Sciatic nerve (tissue), 2 donors: ENCODE data around the gene FAM181A. TPM values are rescaled to one million over a fixed set of nuclear protein-coding genes. Genes with fewer than 3 reads are reported as not detected.
A peak's percentile ranks its signal among the peaks of the same experiment; 100 is the strongest.

ENCODE experiments used
- ATAC-seq: fragments of 200-7000 bp; cut with Tn5 transposase; one replicate; pipeline ENCODE4 v1.9.1; 2020; ENCODE audit warnings: mild to moderate bottlenecking, moderate library complexity
- DNase-seq: peaks from one replicate; pipeline ENCODE4 v3.0.0-alpha.2; 2020; ENCODE audit warnings: low spot score
- intact Hi-C: fragments of 100-400 bp; cut with DNase I; formaldehyde crosslinking; loops from one replicate; pipeline ENCODE4 v1.14.2; 2022
- microRNA-seq: library from miRNA; unstranded; fragments of <30 nt; microRNA quantifications from one replicate; pipeline ENCODE4 v1.2.0, GENCODE V29; 2020
- total RNA-seq: library from RNA; stranded (reverse); fragmentation: NEBNext Ultra II Directional; extraction: Animal tissue kit (Norgen Biotek cat#: 25700); gene quantifications from one replicate; pipeline ENCODE4 v1.2.1, GENCODE V29; 2021
- donor health status: DM: no; HTN: no; CAD: no.
- donor health status: DM: no; HTN: no; CAD: no.

The FAM181A gene
- total RNA-seq, 1 donor from 2014 or later = not detected

DNA sequence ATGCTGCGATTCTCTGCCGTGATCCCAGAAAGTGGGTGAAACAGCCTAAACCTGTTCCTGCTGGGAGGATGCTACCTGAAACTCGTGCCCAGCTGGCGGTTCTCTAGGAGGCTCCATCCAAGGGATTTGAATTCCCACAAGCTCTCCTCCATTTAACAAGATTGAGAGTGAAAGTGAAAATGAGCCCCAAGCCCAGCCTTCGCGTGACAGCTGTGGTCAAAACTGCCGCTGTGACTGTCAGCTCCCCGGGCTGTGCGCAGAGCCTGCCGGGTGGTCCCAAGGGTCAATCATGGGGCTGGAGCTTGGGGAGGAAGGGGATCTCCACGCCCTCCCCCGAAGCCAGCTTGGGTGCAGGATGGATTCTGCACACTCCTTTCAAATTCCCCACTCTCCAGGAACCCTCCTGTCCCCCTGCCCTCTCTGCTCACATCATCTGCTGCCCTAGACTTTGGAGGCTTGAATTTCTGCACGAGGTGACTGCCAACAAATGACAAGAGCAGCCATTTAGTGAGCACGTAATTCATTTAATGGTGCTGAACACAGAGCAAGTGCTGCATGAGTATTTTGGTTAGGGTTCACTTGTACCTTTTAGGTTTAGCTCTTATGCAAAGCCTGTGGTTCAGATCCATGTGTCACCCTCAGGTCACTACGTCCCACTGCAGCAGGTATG, 44.0 kb downstream of the FAM181A start:
- intact Hi-C loops = no loop called here
- ATAC-seq = peak; percentile 37

DNA sequence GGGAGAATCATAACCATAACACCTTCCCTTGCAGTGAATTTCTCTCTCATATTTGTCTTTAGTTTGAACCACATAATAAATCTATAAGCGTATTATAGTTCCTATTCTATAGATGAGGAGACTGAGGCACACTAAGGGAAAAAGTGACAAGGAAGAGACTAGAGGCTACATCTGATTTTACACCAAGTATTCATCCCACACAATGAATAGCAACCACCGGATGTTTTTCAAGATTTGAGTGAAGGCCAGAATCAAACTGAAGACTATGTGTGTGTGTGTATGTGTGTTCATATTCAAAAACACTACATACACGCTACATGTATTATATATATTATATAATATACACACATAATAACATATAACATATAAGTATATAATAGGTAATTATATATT, 44.5 kb downstream of the FAM181A start:
- DNase-seq (no peak), ATAC-seq (no peak)
- intact Hi-C loops = no loop called here

More for the DNA sequence above, 44.0 kb downstream of the FAM181A start:
- no peak for DNase-seq

DNA sequence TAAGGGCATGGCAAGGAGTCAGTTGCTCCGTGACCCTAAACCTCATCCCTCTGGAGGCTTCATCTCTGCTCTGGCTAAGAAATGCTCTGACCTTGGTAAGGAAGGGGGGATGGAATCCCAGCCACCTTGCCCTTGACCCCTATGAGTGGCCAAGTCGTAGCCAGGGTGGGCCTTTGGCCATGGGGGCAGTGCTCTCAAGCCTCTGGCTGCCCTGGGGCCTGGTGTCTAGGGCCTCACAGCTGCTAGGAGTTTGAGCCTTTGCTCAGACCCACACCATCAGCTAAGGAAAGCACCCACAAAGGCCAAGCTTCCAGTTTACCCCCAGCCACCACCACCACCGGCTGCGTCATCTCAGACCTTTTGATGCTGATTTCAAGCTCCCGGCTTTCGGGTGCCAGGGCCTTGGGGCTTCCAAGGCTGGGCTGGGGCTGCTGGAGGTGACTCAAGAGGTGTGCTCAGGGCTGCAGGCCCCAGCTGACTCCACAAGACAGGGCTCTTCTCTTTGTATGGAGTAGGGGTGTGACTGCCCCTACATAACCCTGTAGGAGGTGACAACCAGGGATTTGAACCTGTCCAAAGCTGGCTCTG, 45.6 kb downstream of the FAM181A start:
- DNase-seq = no peak
- no peak for ATAC-seq
- intact Hi-C loops = no loop called here

DNA sequence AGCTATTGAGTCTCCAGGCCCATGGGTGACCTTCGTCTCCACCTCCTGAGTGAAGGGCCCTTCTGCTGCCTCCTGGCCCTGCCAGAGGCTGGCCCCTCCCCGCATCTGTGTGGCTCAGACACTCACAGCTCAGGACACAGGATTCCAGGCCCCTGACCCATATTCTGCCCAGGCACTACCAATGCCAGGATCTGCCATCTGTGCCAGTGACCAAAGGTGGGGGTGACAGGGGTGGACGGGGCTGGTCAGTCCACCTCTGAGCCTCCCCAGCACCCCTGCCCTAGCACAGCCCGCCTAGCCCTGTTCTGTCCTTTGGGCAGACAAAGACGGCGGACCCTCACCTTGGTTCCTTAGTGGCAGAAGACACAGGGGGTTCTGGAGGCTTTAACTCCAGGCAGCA, 46.5 kb downstream of the FAM181A start:
- no peak for ATAC-seq

DNA sequence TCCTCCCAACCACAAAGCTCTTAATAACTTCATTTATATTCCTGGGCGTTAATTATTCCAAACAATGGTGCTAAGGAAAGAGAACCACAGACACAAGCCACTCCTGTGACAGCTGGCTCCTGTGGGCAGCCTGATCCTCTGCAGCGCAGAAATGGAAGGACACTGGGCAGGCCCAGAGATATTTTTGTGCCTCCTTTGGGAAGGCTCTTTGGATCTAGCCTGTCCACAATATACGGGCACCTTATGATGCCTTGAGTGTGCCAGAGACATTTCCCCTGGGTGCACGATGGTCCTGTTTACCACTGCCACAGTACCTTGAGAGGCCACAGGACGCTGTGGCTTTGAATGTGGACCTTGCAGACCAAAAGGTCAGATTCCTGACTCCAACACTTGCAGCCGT, 47.2 kb downstream of the FAM181A start:
- ATAC-seq = no peak
- DNase-seq = no peak
- intact Hi-C loops = no loop called here

More for the DNA sequence above, 46.5 kb downstream of the FAM181A start:
- DNase-seq = no peak
- intact Hi-C loops = no loop called here

DNA sequence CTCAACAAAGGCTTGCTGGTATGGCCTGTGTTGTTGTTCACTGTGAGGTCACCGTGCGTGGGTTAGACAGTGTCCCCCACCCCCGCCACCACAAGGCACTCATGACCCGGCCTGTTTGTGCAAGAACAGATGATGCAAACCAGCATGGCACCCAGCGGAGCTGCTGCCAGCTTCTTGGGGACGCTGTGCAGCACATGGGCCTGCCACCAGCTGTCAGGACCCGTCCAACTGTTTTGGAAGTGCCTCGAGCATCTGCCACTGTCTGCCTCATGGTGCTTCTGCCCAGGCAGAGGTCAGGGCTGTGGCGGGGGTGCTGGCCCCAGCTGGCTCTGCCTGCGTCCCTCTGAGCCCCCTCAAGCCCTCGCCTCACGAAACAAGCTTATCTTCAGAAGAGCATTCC, 47.7 kb downstream of the FAM181A start:
- intact Hi-C loops = no loop called here
- ATAC-seq (peak; percentile 22), DNase-seq (no peak)

DNA sequence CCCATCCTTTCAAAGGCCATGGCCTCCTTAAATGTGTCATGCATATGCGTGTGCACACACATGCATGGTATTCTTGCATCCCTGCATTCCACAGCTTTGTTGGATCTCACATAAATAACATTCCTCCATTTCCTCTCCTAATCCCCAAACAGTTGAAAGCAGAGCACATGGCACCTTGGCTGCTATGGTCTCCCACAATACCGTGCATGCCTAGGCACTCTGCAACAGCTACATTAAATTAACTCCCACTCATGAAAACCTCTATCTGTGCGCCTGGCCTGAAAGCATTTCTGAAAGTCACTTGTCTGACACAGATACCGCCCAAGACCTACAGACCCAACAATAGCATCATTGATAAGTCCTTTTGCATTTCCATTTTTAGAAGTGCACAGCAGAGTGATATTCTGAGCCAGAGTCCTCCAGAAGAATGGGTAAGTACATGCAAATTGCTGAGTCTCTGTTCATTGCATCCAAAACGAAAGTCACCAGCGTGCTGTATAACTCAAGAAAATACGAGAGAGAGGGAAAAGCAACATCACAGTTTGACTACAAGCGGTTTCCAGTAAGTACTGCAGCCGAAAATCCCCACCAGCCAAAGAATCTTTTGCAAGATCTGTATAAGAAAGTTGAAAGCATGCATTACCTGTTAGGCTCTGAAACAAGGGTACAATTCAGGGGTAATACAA, 48.8 kb downstream of the FAM181A start:
- intact Hi-C loops = no loop called here
- ATAC-seq (no peak), DNase-seq (no peak)

DNA sequence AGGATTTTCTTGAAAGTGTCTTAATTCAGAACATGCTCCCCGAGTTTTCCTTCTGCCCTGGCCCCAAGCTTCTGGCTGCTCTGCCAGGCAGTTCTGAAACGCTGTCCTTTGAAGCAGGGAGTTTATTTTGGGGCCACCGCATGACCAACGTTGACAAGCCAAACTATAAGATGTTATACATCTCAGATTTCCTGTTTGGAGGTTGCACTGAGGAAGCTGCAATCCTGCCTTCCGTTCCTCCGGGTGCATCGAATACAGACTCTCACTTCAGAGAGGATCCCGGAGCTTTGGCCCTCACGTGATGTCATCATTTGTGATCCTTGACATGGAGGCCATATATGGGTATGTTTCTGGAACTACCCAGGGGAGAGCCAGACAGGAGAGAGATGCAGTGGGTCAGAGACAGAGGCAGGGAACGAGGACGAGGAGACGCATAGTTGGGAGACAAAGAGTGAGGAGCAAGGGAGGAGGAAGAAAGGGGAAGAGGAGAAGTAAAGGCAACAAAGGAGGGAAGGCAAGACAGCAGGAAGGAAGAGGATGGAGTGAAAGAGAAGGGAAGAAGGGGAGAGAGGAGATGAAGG, 49.4 kb downstream of the FAM181A start, which contains the start of gene ASB2:
Gene ASB2, minus strand, starts transcription at position 94 of the 581 bp plus-strand sequence. CDS start 12,031 bp downstream, outside the sequence.
- intact Hi-C loops = no loop called here
- ATAC-seq (peak; percentile 20), DNase-seq (no peak)

DNA sequence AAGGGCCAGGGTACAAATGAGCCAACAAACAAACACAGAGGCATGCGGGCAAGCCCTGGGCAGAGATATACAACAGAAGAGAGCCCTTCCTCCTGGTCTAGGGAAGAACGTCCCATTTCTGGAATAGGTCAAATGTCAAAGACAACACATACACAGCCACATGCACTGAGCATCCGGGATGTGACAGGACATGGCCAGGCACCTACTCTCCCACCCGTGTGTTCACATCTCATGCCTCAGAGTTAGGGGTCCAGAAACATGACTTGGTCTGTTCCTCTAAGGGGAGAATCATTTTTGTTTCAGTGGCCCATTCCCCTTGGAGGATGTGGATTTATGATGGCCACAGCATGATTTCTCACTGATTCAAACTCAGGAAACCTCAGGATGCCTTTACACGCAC, 50.0 kb downstream of the FAM181A start:
- intact Hi-C loops = no loop called here
- no peak for DNase-seq
- ATAC-seq = no peak

DNA sequence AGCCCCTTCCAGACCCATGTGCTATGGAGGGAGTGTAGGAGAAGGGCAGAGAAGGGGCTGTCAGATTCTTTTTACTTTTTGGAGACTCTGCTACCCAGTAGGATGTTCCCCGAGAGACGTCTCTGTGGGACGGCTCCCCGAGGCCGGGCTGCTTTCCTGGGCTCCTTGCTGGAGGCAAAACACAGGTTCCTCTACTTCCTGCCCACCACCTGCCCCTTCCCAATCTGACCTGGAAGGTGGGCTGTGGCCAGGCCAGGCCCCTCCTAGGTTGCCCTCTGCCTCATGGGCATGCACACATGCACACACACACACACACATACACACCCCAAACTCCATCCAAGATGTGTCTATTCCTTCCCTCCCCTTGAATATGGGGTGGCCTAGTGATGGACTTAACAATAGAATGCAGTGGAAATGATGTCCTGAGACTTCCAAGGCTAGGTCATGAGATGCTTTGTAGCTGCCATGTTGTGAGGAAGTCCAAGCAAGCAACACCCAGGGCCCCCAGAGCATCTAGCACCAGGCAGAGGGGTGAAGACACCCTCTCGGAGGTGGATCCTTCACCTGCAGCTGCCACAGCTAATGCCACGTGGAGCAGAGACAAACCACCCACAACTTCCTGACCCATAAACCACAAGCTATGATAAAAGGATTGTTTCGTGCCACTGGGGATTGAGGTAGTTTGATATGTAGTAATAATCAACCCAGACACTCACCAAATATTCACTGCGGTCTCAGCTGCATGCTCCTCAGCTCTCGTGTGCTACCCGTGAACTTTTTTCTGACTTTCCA, 50.8 kb downstream of the FAM181A start:
- intact Hi-C loops = no loop called here
- ATAC-seq (no peak), DNase-seq (no peak)

DNA sequence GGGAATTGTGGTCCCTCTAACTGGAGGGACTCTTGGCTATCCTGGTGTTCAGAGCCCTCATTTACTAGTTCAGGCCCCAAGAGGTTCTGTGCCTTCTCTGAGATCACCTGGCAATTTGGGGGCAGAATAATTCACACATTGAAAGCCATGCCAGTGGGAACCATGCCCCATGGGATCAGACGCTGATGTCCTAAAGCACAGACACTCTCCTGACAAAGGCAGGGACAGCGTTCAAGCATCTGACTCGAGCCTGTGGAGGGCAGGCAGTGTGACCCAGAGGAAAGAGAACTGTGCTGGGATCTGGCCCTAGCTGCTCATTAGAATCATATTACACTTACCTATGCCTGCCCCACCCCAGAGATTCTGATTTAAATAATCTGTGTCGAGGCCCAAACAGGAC, 51.6 kb downstream of the FAM181A start:
- intact Hi-C loops = no loop called here
- no peak for DNase-seq
- no peak for ATAC-seq

Small RNAs within 50 kb of the gene (microRNA-seq; reads per million reads assigned to microRNA genes)
- not detected for gene MIR4506

Other genes starting within 250 kb of the FAM181A start
- 73.3 TPM for gene PRIMA1, start 138.9 kb upstream of the FAM181A start, total RNA-seq
- 1.4 TPM for gene ASB2, start 49.2 kb downstream of the FAM181A start, total RNA-seq
- gene CCDC197, start 70.0 kb downstream of the FAM181A start, total RNA-seq = not detected
- gene OTUB2, start 99.0 kb downstream of the FAM181A start, total RNA-seq = 0.80 TPM
- 181 TPM for gene DDX24, start 153.9 kb downstream of the FAM181A start, total RNA-seq
- 20.5 TPM for gene IFI27L1, start 154.0 kb downstream of the FAM181A start, total RNA-seq
- gene IFI27, start 183.4 kb downstream of the FAM181A start, total RNA-seq = 219 TPM
- 85.4 TPM for gene IFI27L2, start 202.3 kb downstream of the FAM181A start, total RNA-seq
- gene PPP4R4, start 247.0 kb downstream of the FAM181A start, total RNA-seq = 1.0 TPM